Brain microvascular endothelial cell (primary cell): ENCODE data around the gene CCDC117.

Experiments
- DNase-seq: peaks from one replicate; pipeline ENCODE4 v3.0.0-alpha.2; 2020
- H3K27ac ChIP-seq: fragments of 250-450 bp; sonication (Bioruptor Pico); 2 replicates; pipeline ENCODE4 v1.5.1; 2020; ENCODE audit warnings: mild to moderate bottlenecking, moderate library complexity
- H3K27me3 ChIP-seq: fragments of 250-450 bp; sonication (Bioruptor Pico); replicated peaks from 2 replicates; pipeline ENCODE4 v1.5.1; 2020; ENCODE audit warnings: mild to moderate bottlenecking
- H3K36me3 ChIP-seq: fragments of 250-450 bp; sonication (Bioruptor Pico); replicated peaks from 2 replicates; pipeline ENCODE4 v1.5.1; 2020; ENCODE audit warnings: mild to moderate bottlenecking
- H3K4me3 ChIP-seq: 2 replicates; pipeline ENCODE4 v1.5.1; 2011; ENCODE audit warnings: low read depth, mild to moderate bottlenecking, control low read depth, low read length, moderate library complexity
- in situ Hi-C: cut with HindIII; loops from 2 replicates; pipeline ENCODE4 v1.10.0; 2017; ENCODE audit warnings: low sequenced_read_pairs, low pct_ligation_motif_present
- TF ChIP-seq, protein P1 (sequence below): IDR thresholded peaks from 2 replicates; pipeline ENCODE4 v1.5.1; 2011; ENCODE audit warnings: low read depth, mild to moderate bottlenecking, moderate library complexity, low read length, control low read depth, inconsistent platforms; ENCODE audit errors: missing control alignments

CCDC117 gene

GRCh38 chr22:28830441-28830840 is 57.9 kb downstream of the CCDC117 start:
- in situ Hi-C loops = no loop called here
- Histone ChIP-seq H3K27me3 (no peaks in the 10 kb centered on the region), H3K36me3 (no peaks in the 10 kb centered on the region), H3K27ac (no peak overlapping the region), H3K4me3 (no peak overlapping the region)
- TF ChIP-seq, protein P1, sequence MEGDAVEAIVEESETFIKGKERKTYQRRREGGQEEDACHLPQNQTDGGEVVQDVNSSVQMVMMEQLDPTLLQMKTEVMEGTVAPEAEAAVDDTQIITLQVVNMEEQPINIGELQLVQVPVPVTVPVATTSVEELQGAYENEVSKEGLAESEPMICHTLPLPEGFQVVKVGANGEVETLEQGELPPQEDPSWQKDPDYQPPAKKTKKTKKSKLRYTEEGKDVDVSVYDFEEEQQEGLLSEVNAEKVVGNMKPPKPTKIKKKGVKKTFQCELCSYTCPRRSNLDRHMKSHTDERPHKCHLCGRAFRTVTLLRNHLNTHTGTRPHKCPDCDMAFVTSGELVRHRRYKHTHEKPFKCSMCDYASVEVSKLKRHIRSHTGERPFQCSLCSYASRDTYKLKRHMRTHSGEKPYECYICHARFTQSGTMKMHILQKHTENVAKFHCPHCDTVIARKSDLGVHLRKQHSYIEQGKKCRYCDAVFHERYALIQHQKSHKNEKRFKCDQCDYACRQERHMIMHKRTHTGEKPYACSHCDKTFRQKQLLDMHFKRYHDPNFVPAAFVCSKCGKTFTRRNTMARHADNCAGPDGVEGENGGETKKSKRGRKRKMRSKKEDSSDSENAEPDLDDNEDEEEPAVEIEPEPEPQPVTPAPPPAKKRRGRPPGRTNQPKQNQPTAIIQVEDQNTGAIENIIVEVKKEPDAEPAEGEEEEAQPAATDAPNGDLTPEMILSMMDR = no peak
- DNase-seq = no peak

DNA sequence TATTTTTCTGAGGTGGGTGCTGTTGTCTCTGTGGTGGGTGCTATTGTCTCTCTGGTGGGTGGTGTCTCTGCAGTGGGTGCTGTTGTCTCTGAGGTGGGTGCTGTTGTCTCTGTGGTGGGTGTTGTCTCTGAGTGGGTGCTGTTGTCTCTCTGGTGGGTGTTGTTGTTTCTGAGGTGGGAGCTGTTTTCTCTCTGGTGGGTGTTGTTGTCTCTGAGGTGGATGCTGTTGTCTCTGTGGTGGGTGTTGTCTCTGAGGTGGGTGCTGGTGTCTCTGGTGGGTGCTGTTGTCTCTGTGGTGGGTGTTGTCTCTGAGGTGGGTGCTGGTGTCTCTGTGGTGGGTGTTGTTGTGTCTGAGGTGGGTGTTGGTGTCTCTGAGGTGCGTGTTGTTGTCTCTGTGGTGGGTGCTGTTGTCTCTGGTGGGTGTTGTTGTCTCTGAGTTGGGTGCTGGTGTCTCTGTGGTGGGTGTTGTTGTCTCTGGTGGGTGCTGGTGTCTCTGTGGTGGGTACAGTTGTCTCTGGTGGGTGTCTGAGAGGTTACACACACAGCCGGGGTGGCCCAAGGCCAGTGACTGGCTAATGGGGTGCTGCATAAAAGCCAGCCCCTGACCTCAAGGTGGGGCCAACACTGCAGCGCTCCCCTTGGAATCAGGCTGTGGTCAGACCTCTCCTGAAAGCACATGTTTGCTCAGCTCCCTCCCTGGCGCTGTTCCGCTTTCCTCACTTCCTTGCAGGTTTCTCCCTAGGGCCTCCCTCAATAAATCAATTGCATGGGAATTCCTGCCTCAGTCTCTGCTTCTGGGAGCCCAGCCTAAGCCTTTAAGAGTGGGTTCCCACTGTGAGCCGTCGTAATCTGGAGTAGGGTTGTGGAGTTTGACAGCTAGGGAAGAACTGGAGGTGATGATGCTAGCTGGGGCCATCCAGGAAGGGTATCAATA is 58.9 kb downstream of the CCDC117 start:
- Histone ChIP-seq H3K27me3 (no peaks in the 10 kb centered on the region), H3K4me3 (no peak overlapping the region), H3K36me3 (no peaks in the 10 kb centered on the region), H3K27ac (no peak overlapping the region)
- TF ChIP-seq, protein P1 = no peak
- in situ Hi-C loops = no loop called here
- DNase-seq = no peak

GRCh38 chr22:28832731-28833130 is 60.2 kb downstream of the CCDC117 start:
- no peak overlapping the region for H3K27ac ChIP-seq
- in situ Hi-C loops = no loop called here
- H3K36me3 ChIP-seq = no peaks in the 10 kb centered on the region
- TF ChIP-seq, protein P1 = no peak
- H3K4me3 ChIP-seq = no peak overlapping the region
- no peak for DNase-seq
- no peaks in the 10 kb centered on the region for H3K27me3 ChIP-seq

DNA sequence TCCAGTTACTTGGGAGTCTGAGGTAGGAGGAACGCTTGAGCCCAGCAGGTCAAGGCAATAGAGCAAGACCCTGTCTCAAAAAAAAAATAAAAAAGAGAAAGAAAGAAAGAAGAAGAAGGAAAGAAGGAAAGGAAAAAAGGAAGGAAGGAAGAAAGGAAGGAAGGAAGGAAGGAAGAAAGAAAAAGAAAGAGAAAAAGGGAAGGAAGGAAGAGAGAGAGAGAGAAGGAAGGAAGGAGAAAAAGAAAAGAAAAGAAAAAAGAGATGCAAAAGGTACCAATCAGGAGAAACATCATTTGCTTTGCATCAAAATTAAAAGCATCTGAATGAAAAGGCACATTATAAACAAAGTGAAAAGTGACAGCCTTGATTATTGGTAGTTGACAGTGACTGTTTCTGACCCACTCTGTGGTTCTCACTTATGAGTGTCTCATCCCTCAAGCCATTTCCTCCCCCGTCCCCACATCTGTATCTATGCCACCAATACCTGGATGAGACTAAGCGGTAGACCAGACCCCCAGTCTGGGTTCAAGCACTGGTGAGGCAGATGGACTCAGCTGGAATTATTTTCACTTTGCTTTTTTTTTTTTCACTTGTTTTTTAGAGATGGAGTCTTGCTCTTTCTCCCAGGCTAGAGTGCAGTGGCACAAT is 60.9 kb downstream of the CCDC117 start:
- DNase-seq = no peak
- TF ChIP-seq, protein P1 = no peak
- Histone ChIP-seq H3K4me3 (no peak overlapping the region), H3K27ac (no peak overlapping the region), H3K27me3 (no peaks in the 10 kb centered on the region), H3K36me3 (no peaks in the 10 kb centered on the region)
- in situ Hi-C loops = no loop called here

DNA sequence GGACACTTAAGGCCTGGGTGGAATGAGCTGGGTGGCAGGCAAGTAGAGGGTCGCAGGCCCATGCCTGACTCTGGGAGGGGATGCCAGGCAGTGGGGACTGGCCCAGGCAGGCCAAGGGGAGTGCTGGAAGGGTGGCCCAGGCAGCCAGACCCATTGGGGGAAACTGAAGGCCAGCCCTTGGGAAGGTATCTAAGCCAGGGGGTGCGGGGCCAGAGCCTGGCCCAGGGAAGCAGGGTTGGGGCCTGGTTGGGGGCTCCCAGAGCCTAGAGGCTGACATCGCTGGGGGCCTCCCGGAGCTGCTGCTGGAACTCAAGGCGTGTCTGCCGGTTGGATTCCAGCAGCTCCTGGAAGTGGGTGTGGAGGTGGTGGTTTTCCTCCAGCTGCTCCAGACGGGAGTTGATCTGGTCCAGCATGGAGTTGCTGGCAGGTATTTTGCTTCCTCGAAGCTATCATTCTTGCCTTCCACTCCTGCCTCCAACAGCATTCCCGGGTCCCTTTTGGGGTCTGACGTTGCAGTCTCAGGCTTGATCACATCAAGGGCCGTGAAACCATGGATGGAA is 63.2 kb downstream of the CCDC117 start:
- no peak overlapping the region for H3K27ac ChIP-seq
- TF ChIP-seq, protein P1 = no peak
- no peak for DNase-seq
- H3K27me3 ChIP-seq = no peaks in the 10 kb centered on the region
- H3K36me3 ChIP-seq = no peaks in the 10 kb centered on the region
- in situ Hi-C loops = no loop called here
- no peak overlapping the region for H3K4me3 ChIP-seq
